ENCODE data around the gene ACTN3. TPM values are rescaled to one million over a fixed set of nuclear protein-coding genes. Genes with fewer than 3 reads are reported as not detected.
A peak's percentile ranks its signal among the peaks of the same experiment; 100 is the strongest.
"Not testable (repeated sequence)": the region's sequence is repeated elsewhere in the genome, so short reads cannot be mapped to it uniquely, and the experiment has no call there.

Gene ACTN3
- total RNA-seq, 1 donor from 2014 or later = not detected

DNA sequence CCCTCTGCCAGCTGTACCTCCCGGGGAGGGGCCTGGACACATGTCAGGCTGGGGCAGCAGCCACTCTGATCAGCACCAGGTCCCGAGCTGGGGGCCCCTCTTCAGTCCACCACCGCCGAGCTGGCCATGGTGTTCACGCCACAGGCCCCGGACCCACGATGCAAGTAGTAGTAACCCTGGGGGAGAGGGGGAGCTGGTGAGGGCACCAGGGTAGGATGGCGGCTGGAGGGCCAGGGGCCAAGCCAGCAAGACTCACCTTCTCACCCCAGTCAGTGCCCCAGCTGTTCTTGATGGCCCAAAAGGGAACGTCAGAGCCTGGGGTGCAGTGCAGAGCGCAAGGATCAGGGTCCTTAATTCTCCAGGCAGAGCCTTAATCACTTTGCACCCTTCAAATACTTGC lies 17.1 kb downstream of the ACTN3 start:
- DNase-seq (ENCODE audit: low spot score) = no peak

DNA sequence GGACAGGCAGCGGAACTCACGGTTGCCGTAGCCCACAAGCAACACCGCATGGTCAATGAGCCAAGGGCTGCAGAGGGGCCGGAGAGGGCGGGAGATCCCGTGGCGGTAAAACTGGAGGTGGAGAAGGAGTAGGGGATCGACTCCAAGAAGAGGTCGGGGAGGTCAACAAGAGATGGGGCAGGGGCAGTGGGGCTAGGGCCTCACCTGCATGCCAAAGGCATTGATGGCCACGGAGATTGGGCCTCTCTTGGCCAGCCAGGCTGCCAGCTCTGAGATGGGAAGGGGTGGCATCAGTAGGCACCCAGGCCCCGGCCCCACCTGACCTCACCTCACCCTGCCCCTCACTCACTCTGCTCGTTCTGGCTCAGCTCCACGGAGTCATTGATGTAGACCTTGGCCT lies 17.8 kb downstream of the ACTN3 start:
- no peak for ATAC-seq
- DNase-seq (ENCODE audit: low spot score) = no peak

More for the DNA sequence above, 17.1 kb downstream of the ACTN3 start:
- ATAC-seq = no peak

DNA sequence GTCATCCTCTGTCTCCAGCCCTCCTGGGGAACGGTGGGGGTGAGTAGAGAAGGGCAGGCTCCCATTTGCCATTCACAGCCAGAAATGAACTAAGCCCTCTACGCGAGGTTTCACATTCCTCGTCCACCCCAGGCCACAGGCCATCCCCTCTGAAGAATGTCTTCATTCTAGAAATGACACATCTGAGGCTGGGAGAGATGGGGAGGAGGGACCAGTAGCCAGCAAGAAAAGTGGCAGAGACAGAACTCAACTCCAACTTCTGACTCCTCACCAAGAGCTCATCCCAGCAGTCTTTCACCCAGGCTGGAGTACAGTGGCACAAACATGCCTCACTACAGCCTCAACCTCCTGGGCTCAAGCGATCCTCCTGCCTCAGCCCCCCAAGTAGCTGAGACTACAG lies 18.3 kb downstream of the ACTN3 start:
- no peak for DNase-seq (ENCODE audit: low spot score)
- no peak for ATAC-seq

- DNase-seq (ENCODE audit: low spot score) (no peak), ATAC-seq (no peak)
Observed at GRCh38 chr11:66566221-66566620, 19.5 kb downstream of the ACTN3 start.

DNA sequence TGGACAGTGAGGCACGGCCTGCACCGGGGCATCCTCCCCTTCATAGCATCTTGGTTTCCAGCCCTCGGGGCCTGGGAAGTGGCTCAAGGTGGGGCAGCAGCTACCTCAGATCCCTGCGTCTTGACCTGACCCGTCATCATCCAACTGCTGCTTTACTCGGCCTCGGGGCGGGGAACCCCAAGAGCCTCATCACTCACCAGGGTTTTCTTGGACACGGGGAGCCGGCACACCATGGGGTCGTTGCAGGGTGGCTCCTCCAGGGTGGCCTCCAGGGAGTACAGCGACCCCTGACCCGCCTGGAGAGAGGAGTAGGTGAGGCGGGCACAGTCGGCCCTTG lies 21.1 kb downstream of the ACTN3 start:
- ATAC-seq (no peak), DNase-seq (ENCODE audit: low spot score) (no peak)

DNA sequence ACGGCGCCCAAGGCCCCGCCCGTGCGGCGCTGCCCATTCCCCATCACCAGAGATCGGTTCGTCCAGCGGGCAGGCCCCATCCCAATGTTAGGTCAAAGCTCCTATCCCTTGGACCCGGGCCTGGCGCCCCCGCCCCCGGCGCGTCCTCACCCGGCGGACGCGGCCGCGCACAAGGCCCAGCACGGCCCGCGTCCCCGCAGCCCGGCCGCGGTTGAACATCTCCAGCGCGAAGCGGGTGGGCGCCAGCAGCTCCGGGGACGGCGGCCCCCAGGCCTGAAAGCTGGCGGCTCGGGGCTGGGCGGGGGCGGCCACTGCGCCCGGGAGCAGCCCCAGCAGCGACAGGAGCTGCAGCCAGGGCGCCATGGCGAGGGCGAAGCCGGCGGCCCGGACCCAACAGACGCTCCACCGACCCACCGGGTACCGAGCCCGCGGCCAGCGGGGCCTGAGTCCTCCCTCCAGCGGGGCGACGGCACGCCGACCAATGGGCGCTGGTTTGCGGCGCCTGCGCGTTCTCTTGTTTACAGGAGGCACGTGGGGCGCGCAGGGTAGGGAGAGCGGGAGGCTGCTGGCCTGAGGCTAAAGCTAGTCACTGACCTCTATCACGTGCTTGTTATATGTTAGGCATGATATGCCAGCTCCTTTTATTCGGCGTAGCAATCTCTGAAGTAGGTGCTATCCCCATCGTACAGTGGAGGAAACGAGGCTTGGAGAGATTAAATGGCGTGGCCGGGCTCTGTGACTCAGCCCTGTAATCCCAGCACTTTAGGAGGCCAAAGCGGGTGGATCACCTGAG lies 21.6 kb downstream of the ACTN3 start, which contains the start of gene CTSF:
TSS of gene CTSF (minus strand) at position 483 of the 793 bp plus-strand sequence. CDS start at position 363, 120 bp downstream.
- DNase-seq (ENCODE audit: low spot score) = peak; percentile 92
- ATAC-seq = peak; percentile 98

DNA sequence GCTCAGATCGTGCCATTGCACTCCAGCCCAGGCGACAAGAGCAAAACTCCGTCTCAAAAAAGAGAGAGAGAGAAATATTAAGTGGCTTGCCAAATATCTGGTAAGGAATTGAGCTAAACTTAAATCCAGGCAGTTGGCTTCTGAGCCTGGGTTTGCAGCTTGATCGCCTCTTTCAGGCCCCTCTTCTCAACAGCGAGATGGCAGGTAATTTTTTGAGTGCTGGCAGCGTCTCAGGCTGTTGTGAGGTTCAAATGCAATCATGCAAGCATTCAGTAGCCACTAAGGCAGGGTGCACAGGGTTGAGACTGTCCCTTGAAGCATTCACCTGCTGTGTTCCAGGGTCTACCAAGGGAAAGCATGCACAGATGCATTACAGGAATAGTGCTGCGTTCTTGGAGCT lies 22.4 kb downstream of the ACTN3 start:
- DNase-seq (ENCODE audit: low spot score) (no peak), ATAC-seq (no peak)

- DNase-seq (ENCODE audit: low spot score) (no peak), ATAC-seq (no peak)
Observed at GRCh38 chr11:66570079-66570849, 23.6 kb downstream of the ACTN3 start.

DNA sequence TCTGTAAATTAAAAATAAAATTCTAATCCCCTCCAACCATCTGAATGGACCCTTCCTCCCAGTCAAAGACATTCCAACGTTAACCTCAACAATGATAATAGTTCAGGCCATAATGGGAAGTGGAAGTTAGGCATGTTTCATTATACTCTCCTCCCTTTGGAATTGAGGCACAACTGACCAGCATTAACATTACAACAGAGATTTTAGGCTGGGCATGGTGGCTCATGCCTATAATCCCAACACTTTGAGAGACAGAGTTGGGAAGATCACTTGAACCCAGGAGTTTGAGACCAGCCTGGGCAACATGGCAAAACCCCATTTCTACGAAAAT lies 24.1 kb downstream of the ACTN3 start:
- no peak for ATAC-seq
- no peak for DNase-seq (ENCODE audit: low spot score)

GRCh38 chr11:66579017-66579606 lies 32.4 kb downstream of the ACTN3 start:
- DNase-seq (ENCODE audit: low spot score) (peak; percentile 79), ATAC-seq (peak; percentile 99)

DNA sequence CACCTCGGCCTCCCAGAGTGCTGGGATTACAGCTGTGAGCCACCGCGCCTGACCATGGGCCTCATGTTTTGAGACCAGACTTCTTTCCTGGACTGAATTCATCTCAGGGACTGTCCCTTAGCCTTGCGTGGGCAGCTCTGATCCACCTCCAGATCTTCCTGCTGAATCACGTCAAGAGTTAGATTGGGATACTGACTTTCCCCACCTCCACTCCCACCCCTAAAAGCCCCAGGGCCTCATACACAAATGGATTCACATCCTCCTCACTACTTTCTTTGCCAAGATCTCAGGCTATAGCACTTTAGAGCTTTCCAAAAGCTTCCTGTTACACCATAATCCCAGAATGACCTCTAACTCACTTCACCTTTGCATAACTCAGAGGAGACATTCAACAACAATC lies 34.1 kb downstream of the ACTN3 start:
- no peak for DNase-seq (ENCODE audit: low spot score)
- ATAC-seq = no peak

DNA sequence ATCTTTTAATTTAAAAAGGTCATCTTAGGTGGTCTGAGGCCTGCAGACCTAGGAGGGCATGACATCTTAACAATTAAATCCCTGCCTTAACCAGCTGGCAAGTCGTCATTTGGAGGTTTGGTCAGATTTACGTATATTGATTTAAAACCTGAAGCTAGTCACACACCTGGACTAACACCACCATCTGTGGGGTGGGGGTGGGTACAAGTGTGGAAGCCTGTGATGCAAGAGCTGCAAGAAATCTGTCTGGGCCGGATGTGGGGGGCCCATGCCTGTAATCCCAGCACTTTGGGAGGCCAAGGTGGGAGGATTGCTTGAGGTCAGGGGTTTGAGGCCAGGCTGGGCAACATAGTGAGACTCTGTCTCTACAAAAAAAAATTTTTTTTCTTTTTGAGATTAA lies 34.6 kb downstream of the ACTN3 start:
- DNase-seq (ENCODE audit: low spot score) = no peak
- no peak for ATAC-seq

GRCh38 chr11:66582565-66583147 lies 36.0 kb downstream of the ACTN3 start:
- not testable (repeated sequence) for DNase-seq (ENCODE audit: low spot score); ATAC-seq

GRCh38 chr11:66585447-66585846 lies 38.7 kb downstream of the ACTN3 start:
- ATAC-seq; DNase-seq (ENCODE audit: low spot score): not testable (repeated sequence)

GRCh38 chr11:66586136-66586535 lies 39.4 kb downstream of the ACTN3 start:
- DNase-seq (ENCODE audit: low spot score) (no peak), ATAC-seq (no peak)

- not testable (repeated sequence) for ATAC-seq; DNase-seq (ENCODE audit: low spot score)
Observed at GRCh38 chr11:66589315-66589714, 42.6 kb downstream of the ACTN3 start.

DNA sequence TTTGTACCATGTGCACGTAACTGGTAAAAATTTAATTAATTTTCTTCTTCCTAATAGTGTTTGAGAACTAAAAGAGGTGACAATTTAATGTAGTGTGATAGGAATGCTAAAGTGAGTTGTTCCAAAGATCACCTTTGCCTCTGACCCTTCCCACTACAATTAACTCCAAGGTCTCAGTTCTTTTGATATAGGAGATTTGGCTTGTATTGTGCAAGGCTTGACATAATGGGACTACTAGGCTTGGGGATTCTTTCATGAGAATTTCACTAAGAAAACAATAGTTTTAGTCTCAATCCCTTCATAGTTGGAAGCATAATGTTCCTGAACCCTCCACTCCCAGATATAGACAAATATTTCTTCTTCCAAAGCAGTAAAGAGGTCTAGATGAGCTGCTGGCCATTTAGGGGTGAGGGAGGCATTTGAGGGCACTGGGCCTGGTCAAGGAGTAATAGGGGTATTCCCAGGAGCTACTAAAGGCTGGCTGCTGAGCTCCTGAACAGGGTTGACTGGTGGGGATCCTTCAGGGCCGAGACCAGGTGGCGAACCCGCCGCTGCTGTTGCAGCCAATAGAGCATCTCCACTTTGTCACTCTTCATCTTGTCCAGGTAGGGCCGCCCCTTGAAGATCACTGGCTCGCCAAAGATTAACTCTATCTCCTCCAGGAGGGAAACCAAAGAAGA lies 43.4 kb downstream of the ACTN3 start:
- no peak for DNase-seq (ENCODE audit: low spot score)
- no peak for ATAC-seq

DNA sequence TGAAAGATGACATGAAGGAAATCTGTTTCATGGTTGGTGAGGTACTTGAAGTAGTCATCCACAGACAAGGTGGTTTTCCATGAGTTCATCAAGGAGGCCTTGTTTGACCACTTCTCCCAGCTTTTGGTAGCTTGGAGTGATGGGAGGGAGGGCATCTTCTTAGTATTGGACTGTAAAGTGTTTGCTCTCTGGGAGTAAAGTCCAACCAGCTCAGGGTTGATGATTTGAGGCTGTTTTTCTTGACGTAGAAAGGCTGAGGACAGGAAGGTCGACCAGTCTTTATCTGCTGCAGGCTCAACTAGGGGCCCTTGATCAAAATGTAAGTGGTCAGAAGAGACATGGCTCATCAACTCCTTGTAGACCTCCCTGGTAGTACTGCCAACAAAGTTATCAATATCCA lies 44.5 kb downstream of the ACTN3 start:
- ATAC-seq (peak; percentile 5), DNase-seq (ENCODE audit: low spot score) (no peak)

GRCh38 chr11:66592457-66593302 lies 46.0 kb downstream of the ACTN3 start, which contains the start of the genes CCDC87 and CCS:
Gene CCDC87 (minus strand): TSS chr11:66593063. CDS start chr11:66593015, 48 bp downstream.
Gene CCS (plus strand): TSS chr11:66593185. CDS start chr11:66593262, 77 bp downstream.
- ATAC-seq (peak; percentile 90), DNase-seq (ENCODE audit: low spot score) (peak; percentile 99)

DNA sequence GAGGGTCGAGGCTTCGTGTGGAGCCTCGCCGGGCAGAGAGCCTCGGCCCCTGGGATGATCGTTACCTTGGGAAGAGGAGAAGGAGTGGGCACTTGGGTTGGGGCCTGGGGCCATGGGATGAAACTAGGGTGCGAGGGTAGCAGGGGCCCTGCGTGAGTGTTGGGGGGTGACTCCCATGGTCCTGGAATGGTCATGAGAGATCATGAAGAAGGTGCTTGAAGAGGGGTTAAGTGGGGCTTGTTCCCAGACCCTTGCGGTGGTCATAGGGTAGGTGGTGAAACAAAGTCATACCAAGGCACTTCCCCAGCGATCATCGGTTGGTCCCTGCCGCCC lies 46.6 kb downstream of the ACTN3 start:
- ATAC-seq (peak; percentile 18), DNase-seq (ENCODE audit: low spot score) (no peak)

All from left lobe of liver (tissue), 2 donors.